HCT116 (cell line): ENCODE measurements around the gene TCF7L2. TPM values are rescaled to one million over a fixed set of nuclear protein-coding genes. Genes with fewer than 3 reads are reported as not detected.

Source experiments
- ATAC-seq: fragments of 200-7000 bp; cut with Tn5 transposase; 2 replicates; pipeline ENCODE4 v1.9.1; 2020; ENCODE audit warnings: mild to moderate bottlenecking, moderate library complexity
- BruUV-seq: library from RNA; stranded (reverse); fragments of 400-500 nt; replicated peaks from 2 replicates; lab custom pipeline; 2021; lab: Mats Ljungman, UMichigan
- CTCF ChIA-PET: fragments of 300-600 bp; sonication (Branson Sonifier 250); formaldehyde crosslinking; loops from one replicate; lab custom pipeline; 2021; ENCODE audit warnings: antibody characterized with exemption; lab: Charles Lee
- POLR2A ChIA-PET: fragments of 300-600, 350-600 bp; sonication (Branson Sonifier 250); formaldehyde crosslinking; loops from one replicate; lab custom pipeline; 2021; ENCODE audit warnings: antibody characterized with exemption; lab: Charles Lee
- RAD21 ChIA-PET, 2 experiments: fragments of 300-600 bp; sonication (Branson Sonifier 250); formaldehyde crosslinking; loops; one replicate each; lab custom pipeline; 2023; ENCODE audit warnings: low total read pairs in 2 of 2; ENCODE audit not compliant: uncharacterized antibody in 2 of 2, unreplicated experiment in 2 of 2, low non-redundant PET in 1 of 2; lab: Charles Lee
- DNase-seq: peaks from one replicate; pipeline ENCODE4 v3.0.0-alpha.2; 2010; ENCODE audit warnings: low read depth, low spot score
- H2AFZ ChIP-seq: fragments of 200-600 bp; shearing (Covaris generic), sonication (generic); 2 replicates; pipeline ENCODE4 v1.6.1; 2017; ENCODE audit warnings: low read depth, mixed run types, mixed read lengths, antibody characterized with exemption, low read length; ENCODE audit not compliant: poor library complexity, severe bottlenecking
- H3K27ac ChIP-seq: 2 replicates; pipeline ENCODE4 v1.5.1; 2012; ENCODE audit warnings: low read depth, low read length
- H3K27me3 ChIP-seq: fragments of 200-600 bp; sonication (generic); 2 replicates; pipeline ENCODE4 v1.6.1; 2016; ENCODE audit warnings: mixed run types, low read length, mixed read lengths; ENCODE audit not compliant: insufficient read depth
- H3K36me3 ChIP-seq, 2 experiments: fragments of 200-500 bp in 1 of 2; fragments of 200-600 bp in 1 of 2; sonication (Bioruptor generic) in 1 of 2; sonication (generic) in 1 of 2; 2 replicates each; pipeline versions ENCODE4 v1.5.1 to v1.6.1; 2014 to 2016; ENCODE audit warnings: low read length in 2 of 2, inconsistent platforms in 1 of 2, mixed read lengths in 1 of 2, mixed run types in 1 of 2; ENCODE audit not compliant: insufficient read depth in 2 of 2, control insufficient read depth in 1 of 2
- H3K4me1 ChIP-seq, 2 experiments: fragments of 200-600 bp in 1 of 2; sonication (generic) in 1 of 2; 2 replicates each; pipeline versions ENCODE4 v1.5.1 to v1.6.1; 2012 to 2017; ENCODE audit warnings: low read length in 2 of 2, inconsistent platforms in 1 of 2, mild to moderate bottlenecking in 1 of 2, mixed read lengths in 1 of 2, mixed run types in 1 of 2, moderate library complexity in 1 of 2; ENCODE audit not compliant: insufficient read depth in 2 of 2, control insufficient read depth in 1 of 2
- H3K4me2 ChIP-seq: fragments of 200-600 bp; sonication (generic); 2 replicates; pipeline ENCODE4 v1.6.1; 2017; ENCODE audit warnings: mixed run types, low read length, mixed read lengths
- H3K4me3 ChIP-seq, 2 experiments: fragments of 200-600 bp in 1 of 2; sonication (generic) in 1 of 2; replicated peaks in 1 of 2; 2 replicates each; pipeline ENCODE4 v1.5.1; 2011 to 2016; ENCODE audit warnings: low read length in 2 of 2, control low read depth in 1 of 2, low read depth in 1 of 2, mild to moderate bottlenecking in 1 of 2, mixed read lengths in 1 of 2, mixed run types in 1 of 2
- H3K79me2 ChIP-seq: fragments of 200-600 bp; sonication (generic); 2 replicates; pipeline ENCODE4 v1.6.1; 2017; ENCODE audit warnings: mild to moderate bottlenecking, mixed run types, low read length, moderate library complexity, mixed read lengths; ENCODE audit not compliant: insufficient read depth
- H3K9ac ChIP-seq: fragments of 200-600 bp; sonication (generic); 2 replicates; pipeline ENCODE4 v1.6.1; 2016; ENCODE audit warnings: low read length, mixed read lengths
- H3K9me2 ChIP-seq: fragments of 200-600 bp; sonication (generic), shearing (Covaris generic); 2 replicates; pipeline ENCODE4 v1.6.1; 2017; ENCODE audit warnings: mixed run types, mild to moderate bottlenecking, moderate library complexity; ENCODE audit not compliant: insufficient read depth
- H3K9me3 ChIP-seq, 2 experiments: fragments of 200-500 bp in 1 of 2; fragments of 200-600 bp in 1 of 2; sonication (Bioruptor generic) in 1 of 2; sonication (generic) in 1 of 2; 2 replicates each; pipeline ENCODE4 v1.6.1; 2014 to 2017; ENCODE audit warnings: low read length in 2 of 2, mixed read lengths in 2 of 2, inconsistent platforms in 1 of 2, low read depth in 1 of 2, mild to moderate bottlenecking in 1 of 2, mixed run types in 1 of 2, moderate library complexity in 1 of 2; ENCODE audit not compliant: control insufficient read depth in 1 of 2, insufficient read depth in 1 of 2
- H4K20me1 ChIP-seq: fragments of 200-600 bp; sonication (generic), shearing (Covaris generic); 2 replicates; pipeline ENCODE4 v1.6.1; 2017; ENCODE audit warnings: mixed run types, mild to moderate bottlenecking, moderate library complexity; ENCODE audit not compliant: insufficient read depth
- CBX3 ChIP-seq: IDR thresholded peaks from 2 replicates; pipeline ENCODE4 v1.6.1; 2012; ENCODE audit warnings: low read depth
- ELF1 ChIP-seq: IDR thresholded peaks from 2 replicates; pipeline ENCODE4 v1.6.1; 2012; ENCODE audit warnings: low read depth, borderline replicate concordance
- EZH2 ChIP-seq: fragments of 200-600 bp; sonication (generic); IDR thresholded peaks from 2 replicates; pipeline ENCODE4 v1.6.1; 2017; ENCODE audit warnings: antibody characterized with exemption, mixed run types
- POLR2AphosphoS5 ChIP-seq: IDR thresholded peaks from 2 replicates; pipeline ENCODE4 v1.6.1; 2011; ENCODE audit warnings: mild to moderate bottlenecking, low read depth, low read length, moderate library complexity
- RAD21 ChIP-seq: IDR thresholded peaks from 2 replicates; pipeline ENCODE4 v1.6.1; 2012; ENCODE audit warnings: low read depth, mild to moderate bottlenecking
- REST ChIP-seq: IDR thresholded peaks from 2 replicates; pipeline ENCODE4 v1.6.1; 2012; ENCODE audit warnings: low read depth
- SIN3A ChIP-seq: IDR thresholded peaks from 2 replicates; pipeline ENCODE4 v1.6.1; 2012; ENCODE audit warnings: low read depth
- SP1 ChIP-seq: IDR thresholded peaks from 2 replicates; pipeline ENCODE4 v1.6.1; 2012; ENCODE audit warnings: low read depth
- SRF ChIP-seq: IDR thresholded peaks from 2 replicates; pipeline ENCODE4 v1.6.1; 2012; ENCODE audit warnings: low read depth
- YY1 ChIP-seq: IDR thresholded peaks from 2 replicates; pipeline ENCODE4 v1.6.1; 2011; ENCODE audit warnings: low read length, low read depth, moderate library complexity, mild to moderate bottlenecking; ENCODE audit not compliant: insufficient replicate concordance; ENCODE audit errors: extremely low read depth
- ZBTB33 ChIP-seq: IDR thresholded peaks from 2 replicates; pipeline ENCODE4 v1.6.1; 2011; ENCODE audit warnings: mild to moderate bottlenecking, low read length, moderate library complexity; ENCODE audit not compliant: insufficient replicate concordance; ENCODE audit errors: extremely low read depth
- ZFX ChIP-seq: fragments of 450-650 bp; IDR thresholded peaks from 2 replicates; pipeline ENCODE4 v1.6.1; 2017
- intact Hi-C: fragments of 100-400 bp; cut with micrococcal nuclease; formaldehyde crosslinking; loops from 2 replicates; pipeline ENCODE4 v1.10.0; 2022
- total RNA-seq: library from RNA; stranded (reverse); gene quantifications from one replicate; pipeline ENCODE4 v1.2.1, GENCODE V29; 2021; ENCODE audit not compliant: unreplicated experiment

Gene TCF7L2
- total RNA-seq, 1 experiment from 2014 or later: 164 TPM

- Histone ChIP-seq H3K27ac (no peak overlapping the region; the same call in 1 of the 2 replicates), H3K9ac (no peak overlapping the region), H4K20me1 (peaks cover 47% of the 10 kb centered on the region), H3K79me2 (peaks cover 99% of the 10 kb centered on the region), H3K27me3 (no peaks in the 10 kb centered on the region), H3K4me2 (no peak overlapping the region), H3K4me3 (no peak overlapping the region), H3K36me3 (peaks cover 47 to 63% of the 10 kb centered on the region in 2 experiments), H3K4me1 (peaks cover 0 to 19% of the 10 kb centered on the region in 2 experiments; a peak in 2 of 4 replicates), H3K9me3 (no peaks in the 10 kb centered on the region), H3K9me2 (no peaks in the 10 kb centered on the region), H2AFZ (no peak overlapping the region)
- no TSS peak for BruUV-seq
- TF ChIP-seq ZBTB33 (no peak), EZH2 (no peak), REST (no peak), ZFX (no peak), POLR2AphosphoS5 (no peak), SRF (no peak), RAD21 (no peak), SP1 (no peak), ELF1 (no peak), YY1 (no peak), SIN3A (no peak), CBX3 (no peak)
- intact Hi-C loops: no loop called here
- POLR2A ChIA-PET: no interaction called here
- CTCF ChIA-PET: no interaction called here
- RAD21 ChIA-PET: no interaction called here
- DNase-seq: no peak
- ATAC-seq: no peak
These were observed 46.4 kb downstream of the TCF7L2 start for GRCh38 chr10:112996462-112996861.
